ENCODE data around the gene TMEM51. TPM values are rescaled to one million over a fixed set of nuclear protein-coding genes. Genes with fewer than 3 reads are reported as not detected.

Gene TMEM51
- total and polyA plus RNA-seq, 5 donors from 2014 or later = not detected

GRCh38 chr1:15176898-15177665 lies 23.5 kb downstream of the TMEM51 start:
- Histone ChIP-seq H3K36me3 (ENCODE audit: control insufficient read depth, insufficient read depth, low read length) (no peaks in the 10 kb centered on the region), H3K9me3 (ENCODE audit: control insufficient read depth in 2 of 2, low read length in 2 of 2) (no peaks in the 10 kb centered on the region), H3K27ac (ENCODE audit: insufficient read depth, low read length, poor library complexity, severe bottlenecking) (no peak overlapping the region), H3K4me3 (ENCODE audit: low read depth, low read length) (no peak overlapping the region), H3K27me3 (ENCODE audit: control insufficient read depth, insufficient read depth, low read length) (peaks cover 7% of the 10 kb centered on the region), H3K4me1 (ENCODE audit: control insufficient read depth, insufficient read depth, low read length, poor library complexity, severe bottlenecking) (no peaks in the 10 kb centered on the region)
- Mint-ChIP-seq H3K9me3 (no peaks in the 10 kb centered on the region), H3K27ac (no peak overlapping the region), H3K4me3 (no peak overlapping the region), H3K36me3 (no peaks in the 10 kb centered on the region), H3K4me1 (peaks cover 0 to 2% (median 0%) of the 10 kb centered on the region in 4 donors), H3K27me3 (peaks cover 6% of the 10 kb centered on the region)
- ATAC-seq (ENCODE audit: low read depth in 2 of 2) (no peak), DNase-seq (no peak)

GRCh38 chr1:15177710-15178166 lies 24.2 kb downstream of the TMEM51 start:
- Histone ChIP-seq H3K9me3 (ENCODE audit: control insufficient read depth in 2 of 2, low read length in 2 of 2) (no peaks in the 10 kb centered on the region), H3K27me3 (ENCODE audit: control insufficient read depth, insufficient read depth, low read length) (peaks cover 4% of the 10 kb centered on the region), H3K4me3 (ENCODE audit: low read depth, low read length) (no peak overlapping the region), H3K4me1 (ENCODE audit: control insufficient read depth, insufficient read depth, low read length, poor library complexity, severe bottlenecking) (no peaks in the 10 kb centered on the region), H3K36me3 (ENCODE audit: control insufficient read depth, insufficient read depth, low read length) (no peaks in the 10 kb centered on the region), H3K27ac (ENCODE audit: insufficient read depth, low read length, poor library complexity, severe bottlenecking) (no peak overlapping the region)
- Mint-ChIP-seq H3K27me3 (peaks cover 6% of the 10 kb centered on the region), H3K36me3 (no peaks in the 10 kb centered on the region), H3K27ac (no peak overlapping the region), H3K4me1 (peaks cover 0 to 2% (median 0%) of the 10 kb centered on the region in 4 donors), H3K9me3 (no peaks in the 10 kb centered on the region), H3K4me3 (no peak overlapping the region)
- DNase-seq (no peak), ATAC-seq (ENCODE audit: low read depth in 2 of 2) (no peak)

GRCh38 chr1:15178571-15179484 lies 25.3 kb downstream of the TMEM51 start:
- Mint-ChIP-seq H3K4me1 (peaks cover 0 to 2% (median 0%) of the 10 kb centered on the region in 4 donors), H3K27me3 (peaks cover 6% of the 10 kb centered on the region)

GRCh38 chr1:15179485-15179883 lies 25.9 kb downstream of the TMEM51 start:
- no peak for DNase-seq
- no peak overlapping the region for H3K27ac Mint-ChIP-seq

More at GRCh38 chr1:15178571-15179484, 25.3 kb downstream of the TMEM51 start:
- Mint-ChIP-seq H3K4me3 (no peak overlapping the region), H3K9me3 (no peaks in the 10 kb centered on the region), H3K36me3 (no peaks in the 10 kb centered on the region), H3K27ac (no peak overlapping the region)
- H3K9me3 ChIP-seq (ENCODE audit: control insufficient read depth in 2 of 2, low read length in 2 of 2) = no peaks in the 10 kb centered on the region
- no peak overlapping the region for H3K27ac ChIP-seq (ENCODE audit: insufficient read depth, low read length, poor library complexity, severe bottlenecking)
- H3K27me3 ChIP-seq (ENCODE audit: control insufficient read depth, insufficient read depth, low read length) = peaks cover 4% of the 10 kb centered on the region
- H3K4me3 ChIP-seq (ENCODE audit: low read depth, low read length) = no peak overlapping the region
- H3K4me1 ChIP-seq (ENCODE audit: control insufficient read depth, insufficient read depth, low read length, poor library complexity, severe bottlenecking) = no peaks in the 10 kb centered on the region
- no peak for DNase-seq
- H3K36me3 ChIP-seq (ENCODE audit: control insufficient read depth, insufficient read depth, low read length) = no peaks in the 10 kb centered on the region
- no peak for ATAC-seq (ENCODE audit: low read depth in 2 of 2)

GRCh38 chr1:15180189-15180588 lies 26.6 kb downstream of the TMEM51 start:
- H3K9me3 Mint-ChIP-seq = no peaks in the 10 kb centered on the region
- Histone ChIP-seq H3K27ac (ENCODE audit: insufficient read depth, low read length, poor library complexity, severe bottlenecking) (no peak overlapping the region), H3K27me3 (ENCODE audit: control insufficient read depth, insufficient read depth, low read length) (peaks cover 4% of the 10 kb centered on the region), H3K36me3 (ENCODE audit: control insufficient read depth, insufficient read depth, low read length) (no peaks in the 10 kb centered on the region), H3K9me3 (ENCODE audit: control insufficient read depth in 2 of 2, low read length in 2 of 2) (no peaks in the 10 kb centered on the region), H3K4me3 (ENCODE audit: low read depth, low read length) (no peak overlapping the region), H3K4me1 (ENCODE audit: control insufficient read depth, insufficient read depth, low read length, poor library complexity, severe bottlenecking) (no peaks in the 10 kb centered on the region)
- H3K36me3 Mint-ChIP-seq = no peaks in the 10 kb centered on the region
- H3K27ac Mint-ChIP-seq = no peak overlapping the region
- peaks cover 6% of the 10 kb centered on the region for H3K27me3 Mint-ChIP-seq
- no peak for DNase-seq
- H3K4me1 Mint-ChIP-seq = peaks cover 0 to 2% (median 0%) of the 10 kb centered on the region in 4 donors
- no peak overlapping the region for H3K4me3 Mint-ChIP-seq
- no peak for ATAC-seq (ENCODE audit: low read depth in 2 of 2)

More at GRCh38 chr1:15179485-15179883, 25.9 kb downstream of the TMEM51 start:
- H3K27ac ChIP-seq (ENCODE audit: insufficient read depth, low read length, poor library complexity, severe bottlenecking) = no peak overlapping the region
- no peak for ATAC-seq (ENCODE audit: low read depth in 2 of 2)
- no peaks in the 10 kb centered on the region for H3K36me3 Mint-ChIP-seq
- no peaks in the 10 kb centered on the region for H3K36me3 ChIP-seq (ENCODE audit: control insufficient read depth, insufficient read depth, low read length)
- no peak overlapping the region for H3K4me3 Mint-ChIP-seq
- no peaks in the 10 kb centered on the region for H3K9me3 Mint-ChIP-seq
- no peaks in the 10 kb centered on the region for H3K9me3 ChIP-seq (ENCODE audit: control insufficient read depth in 2 of 2, low read length in 2 of 2)
- H3K27me3 Mint-ChIP-seq = peaks cover 6% of the 10 kb centered on the region
- H3K4me1 Mint-ChIP-seq = peaks cover 0 to 2% (median 0%) of the 10 kb centered on the region in 4 donors
- H3K27me3 ChIP-seq (ENCODE audit: control insufficient read depth, insufficient read depth, low read length) = peaks cover 4% of the 10 kb centered on the region
- no peaks in the 10 kb centered on the region for H3K4me1 ChIP-seq (ENCODE audit: control insufficient read depth, insufficient read depth, low read length, poor library complexity, severe bottlenecking)
- no peak overlapping the region for H3K4me3 ChIP-seq (ENCODE audit: low read depth, low read length)

- Mint-ChIP-seq H3K27ac (no peak overlapping the region), H3K4me1 (peaks cover 0 to 2% (median 0%) of the 10 kb centered on the region in 4 donors), H3K36me3 (no peaks in the 10 kb centered on the region), H3K4me3 (no peak overlapping the region), H3K27me3 (peaks cover 6% of the 10 kb centered on the region), H3K9me3 (no peaks in the 10 kb centered on the region)
- no peaks in the 10 kb centered on the region for H3K4me1 ChIP-seq (ENCODE audit: control insufficient read depth, insufficient read depth, low read length, poor library complexity, severe bottlenecking)
- ATAC-seq (ENCODE audit: low read depth in 2 of 2) (no peak), DNase-seq (no peak)
- no peak overlapping the region for H3K27ac ChIP-seq (ENCODE audit: insufficient read depth, low read length, poor library complexity, severe bottlenecking)
- H3K36me3 ChIP-seq (ENCODE audit: control insufficient read depth, insufficient read depth, low read length) = no peaks in the 10 kb centered on the region
- H3K9me3 ChIP-seq (ENCODE audit: control insufficient read depth in 2 of 2, low read length in 2 of 2) = no peaks in the 10 kb centered on the region
- H3K27me3 ChIP-seq (ENCODE audit: control insufficient read depth, insufficient read depth, low read length) = peaks cover 4% of the 10 kb centered on the region
- no peak overlapping the region for H3K4me3 ChIP-seq (ENCODE audit: low read depth, low read length)
Measured at GRCh38 chr1:15180945-15181523, 27.5 kb downstream of the TMEM51 start.

GRCh38 chr1:15181564-15181963 lies 28.0 kb downstream of the TMEM51 start:
- Mint-ChIP-seq H3K9me3 (no peaks in the 10 kb centered on the region), H3K36me3 (no peaks in the 10 kb centered on the region), H3K27ac (no peak overlapping the region), H3K4me3 (no peak overlapping the region), H3K4me1 (peaks cover 0 to 2% (median 0%) of the 10 kb centered on the region in 4 donors), H3K27me3 (peaks cover 10% of the 10 kb centered on the region)
- H3K27ac ChIP-seq (ENCODE audit: insufficient read depth, low read length, poor library complexity, severe bottlenecking) = no peak overlapping the region
- no peak overlapping the region for H3K4me3 ChIP-seq (ENCODE audit: low read depth, low read length)
- no peaks in the 10 kb centered on the region for H3K9me3 ChIP-seq (ENCODE audit: control insufficient read depth in 2 of 2, low read length in 2 of 2)
- DNase-seq (no peak), ATAC-seq (ENCODE audit: low read depth in 2 of 2) (no peak)
- H3K36me3 ChIP-seq (ENCODE audit: control insufficient read depth, insufficient read depth, low read length) = no peaks in the 10 kb centered on the region
- H3K27me3 ChIP-seq (ENCODE audit: control insufficient read depth, insufficient read depth, low read length) = peaks cover 4% of the 10 kb centered on the region
- H3K4me1 ChIP-seq (ENCODE audit: control insufficient read depth, insufficient read depth, low read length, poor library complexity, severe bottlenecking) = no peaks in the 10 kb centered on the region

Data from CD4-positive, CD25-positive, alpha-beta regulatory T cell (primary cell).